Loucy (cell line): Measurements from ENCODE around the gene EGR2.

Source experiments
- EZH2phosphoT487 ChIP-seq: fragments of 200-600 bp; IDR thresholded peaks from 2 replicates; pipeline ENCODE4 v1.6.1; 2018; ENCODE audit warnings: antibody characterized with exemption, mild to moderate bottlenecking, moderate library complexity, borderline replicate concordance
- TF ChIP-seq, protein P1 (sequence below): fragments of 200-600 bp; sonication (generic); conservative IDR thresholded peaks from 2 replicates; pipeline ENCODE4 v1.5.1; 2014; ENCODE audit warnings: mild to moderate bottlenecking, antibody characterized with exemption, low read length

DNA sequence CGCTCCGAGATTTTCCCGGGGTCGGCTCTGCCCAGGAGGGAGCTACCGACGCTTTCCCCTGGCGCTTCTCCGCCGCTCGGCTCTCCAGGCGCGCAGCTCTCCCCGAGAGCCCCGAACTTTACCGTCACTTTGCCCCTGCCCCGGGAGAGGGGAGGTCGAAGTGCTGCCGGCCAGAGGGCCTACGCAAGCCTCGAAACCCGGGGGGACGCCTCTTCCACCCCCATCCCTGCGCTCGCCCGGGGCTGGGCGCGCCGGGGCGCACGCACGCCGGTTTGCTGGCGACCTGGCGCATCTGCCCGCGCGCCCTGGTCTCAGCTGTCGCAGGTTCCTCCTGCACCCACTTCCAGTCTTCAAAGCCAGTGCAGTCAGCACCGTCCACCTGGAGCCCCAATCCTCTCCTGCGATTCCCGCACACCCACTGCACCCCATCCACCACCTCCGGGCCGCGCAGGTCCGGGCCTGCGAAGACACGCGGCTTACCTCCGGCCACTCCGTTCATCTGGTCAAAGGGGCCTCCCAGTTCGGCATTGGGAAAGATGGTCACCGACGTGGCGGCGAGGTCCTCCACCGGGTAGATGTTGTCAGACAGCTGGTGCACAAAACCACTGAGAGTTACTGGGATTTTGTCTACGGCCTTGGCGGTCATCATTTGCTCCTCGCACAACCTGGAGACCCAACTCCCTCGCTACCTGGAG is 638 bp downstream of the EGR2 start:
- TF ChIP-seq, protein P1, sequence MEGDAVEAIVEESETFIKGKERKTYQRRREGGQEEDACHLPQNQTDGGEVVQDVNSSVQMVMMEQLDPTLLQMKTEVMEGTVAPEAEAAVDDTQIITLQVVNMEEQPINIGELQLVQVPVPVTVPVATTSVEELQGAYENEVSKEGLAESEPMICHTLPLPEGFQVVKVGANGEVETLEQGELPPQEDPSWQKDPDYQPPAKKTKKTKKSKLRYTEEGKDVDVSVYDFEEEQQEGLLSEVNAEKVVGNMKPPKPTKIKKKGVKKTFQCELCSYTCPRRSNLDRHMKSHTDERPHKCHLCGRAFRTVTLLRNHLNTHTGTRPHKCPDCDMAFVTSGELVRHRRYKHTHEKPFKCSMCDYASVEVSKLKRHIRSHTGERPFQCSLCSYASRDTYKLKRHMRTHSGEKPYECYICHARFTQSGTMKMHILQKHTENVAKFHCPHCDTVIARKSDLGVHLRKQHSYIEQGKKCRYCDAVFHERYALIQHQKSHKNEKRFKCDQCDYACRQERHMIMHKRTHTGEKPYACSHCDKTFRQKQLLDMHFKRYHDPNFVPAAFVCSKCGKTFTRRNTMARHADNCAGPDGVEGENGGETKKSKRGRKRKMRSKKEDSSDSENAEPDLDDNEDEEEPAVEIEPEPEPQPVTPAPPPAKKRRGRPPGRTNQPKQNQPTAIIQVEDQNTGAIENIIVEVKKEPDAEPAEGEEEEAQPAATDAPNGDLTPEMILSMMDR, result no peak
- no peak for TF ChIP-seq EZH2phosphoT487
